GM18520 (cell line): ENCODE measurements around the gene CCDC144A.
"Not testable (repeated sequence)": the region's sequence is repeated elsewhere in the genome, so short reads cannot be mapped to it uniquely, and the experiment has no call there.

Source experiments
- ATAC-seq: cut with Tn5 transposase; IDR thresholded peaks from one replicate; pipeline ENCODE4 v1.9.1; 2021; ENCODE audit not compliant: unreplicated experiment

CCDC144A gene

GRCh38 chr17:16750515-16750914 is 60.5 kb downstream of the CCDC144A start:
- ATAC-seq = not testable (repeated sequence)

GRCh38 chr17:16751224-16751923 is 61.3 kb downstream of the CCDC144A start:
- not testable (repeated sequence) for ATAC-seq

GRCh38 chr17:16751924-16752287 is 61.9 kb downstream of the CCDC144A start:
- not testable (repeated sequence) for ATAC-seq

GRCh38 chr17:16757520-16757919 is 67.5 kb downstream of the CCDC144A start:
- ATAC-seq = not testable (repeated sequence)

GRCh38 chr17:16758177-16758576 is 68.1 kb downstream of the CCDC144A start:
- not testable (repeated sequence) for ATAC-seq

- ATAC-seq = not testable (repeated sequence)
Measured at GRCh38 chr17:16768290-16769175, 78.5 kb downstream of the CCDC144A start.

GRCh38 chr17:16772394-16773145 is 82.5 kb downstream of the CCDC144A start:
- not testable (repeated sequence) for ATAC-seq

- ATAC-seq = not testable (repeated sequence)
Measured at GRCh38 chr17:16773146-16773522, 83.1 kb downstream of the CCDC144A start.

GRCh38 chr17:16787851-16788250 is 97.8 kb downstream of the CCDC144A start:
- ATAC-seq = not testable (repeated sequence)

- ATAC-seq = not testable (repeated sequence)
Measured at GRCh38 chr17:16788889-16789536, 99.0 kb downstream of the CCDC144A start.

GRCh38 chr17:16789622-16790021 is 99.6 kb downstream of the CCDC144A start:
- ATAC-seq = not testable (repeated sequence)

- not testable (repeated sequence) for ATAC-seq
Measured at GRCh38 chr17:16790313-16790871, 100.4 kb downstream of the CCDC144A start.

- not testable (repeated sequence) for ATAC-seq
Measured at GRCh38 chr17:16794215-16794614, 104.2 kb downstream of the CCDC144A start.

- ATAC-seq = not testable (repeated sequence)
Measured at GRCh38 chr17:16795894-16796293, 105.9 kb downstream of the CCDC144A start.

- not testable (repeated sequence) for ATAC-seq
Measured at GRCh38 chr17:16804851-16805250, 114.8 kb downstream of the CCDC144A start.

GRCh38 chr17:16806599-16806998 is 116.6 kb downstream of the CCDC144A start:
- not testable (repeated sequence) for ATAC-seq

GRCh38 chr17:16807620-16808019 is 117.6 kb downstream of the CCDC144A start:
- not testable (repeated sequence) for ATAC-seq

GRCh38 chr17:16810236-16810635 is 120.2 kb downstream of the CCDC144A start:
- ATAC-seq = not testable (repeated sequence)

- ATAC-seq = not testable (repeated sequence)
Measured at GRCh38 chr17:16812126-16812525, 122.1 kb downstream of the CCDC144A start.

GRCh38 chr17:16814439-16814838 is 124.4 kb downstream of the CCDC144A start:
- no peak for ATAC-seq
